Retinal pigment epithelial cell (primary cell): Measurements from ENCODE around the gene RNASE13.

Experiments used
- DNase-seq: peaks from one replicate; pipeline ENCODE4 v3.0.0-alpha.2; 2010; ENCODE audit warnings: low read depth
- H3K4me3 ChIP-seq: 2 replicates; pipeline ENCODE4 v1.5.1; 2011; ENCODE audit warnings: mild to moderate bottlenecking, low read length, control low read depth, moderate library complexity
- TF ChIP-seq, protein P1 (sequence below): conservative IDR thresholded peaks from 2 replicates; pipeline ENCODE4 v1.5.1; 2011; ENCODE audit warnings: low read depth, low read length, control low read depth, inconsistent platforms

The RNASE13 gene

DNA sequence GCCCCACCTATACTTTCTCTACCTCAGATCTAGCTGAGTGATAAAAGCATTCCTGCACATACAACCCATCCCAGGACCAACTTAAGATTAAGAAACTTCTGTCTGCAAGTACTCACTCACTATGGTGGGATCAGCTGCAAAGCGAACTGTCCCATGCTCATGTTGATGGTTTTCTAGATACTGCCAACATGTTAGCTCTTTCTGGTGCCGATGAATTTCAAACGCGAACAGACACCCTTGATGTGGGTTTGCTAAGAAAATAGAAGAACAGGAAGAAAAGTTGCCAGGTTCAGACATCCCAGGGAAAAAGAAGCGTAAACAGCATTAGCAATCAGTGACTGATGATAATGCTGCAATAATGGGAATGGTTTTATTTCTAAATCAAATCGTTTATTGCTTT, 37.0 kb downstream of the RNASE13 start:
- TF ChIP-seq, protein P1, sequence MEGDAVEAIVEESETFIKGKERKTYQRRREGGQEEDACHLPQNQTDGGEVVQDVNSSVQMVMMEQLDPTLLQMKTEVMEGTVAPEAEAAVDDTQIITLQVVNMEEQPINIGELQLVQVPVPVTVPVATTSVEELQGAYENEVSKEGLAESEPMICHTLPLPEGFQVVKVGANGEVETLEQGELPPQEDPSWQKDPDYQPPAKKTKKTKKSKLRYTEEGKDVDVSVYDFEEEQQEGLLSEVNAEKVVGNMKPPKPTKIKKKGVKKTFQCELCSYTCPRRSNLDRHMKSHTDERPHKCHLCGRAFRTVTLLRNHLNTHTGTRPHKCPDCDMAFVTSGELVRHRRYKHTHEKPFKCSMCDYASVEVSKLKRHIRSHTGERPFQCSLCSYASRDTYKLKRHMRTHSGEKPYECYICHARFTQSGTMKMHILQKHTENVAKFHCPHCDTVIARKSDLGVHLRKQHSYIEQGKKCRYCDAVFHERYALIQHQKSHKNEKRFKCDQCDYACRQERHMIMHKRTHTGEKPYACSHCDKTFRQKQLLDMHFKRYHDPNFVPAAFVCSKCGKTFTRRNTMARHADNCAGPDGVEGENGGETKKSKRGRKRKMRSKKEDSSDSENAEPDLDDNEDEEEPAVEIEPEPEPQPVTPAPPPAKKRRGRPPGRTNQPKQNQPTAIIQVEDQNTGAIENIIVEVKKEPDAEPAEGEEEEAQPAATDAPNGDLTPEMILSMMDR = no peak
- no peak overlapping the region for H3K4me3 ChIP-seq
- DNase-seq = no peak

DNA sequence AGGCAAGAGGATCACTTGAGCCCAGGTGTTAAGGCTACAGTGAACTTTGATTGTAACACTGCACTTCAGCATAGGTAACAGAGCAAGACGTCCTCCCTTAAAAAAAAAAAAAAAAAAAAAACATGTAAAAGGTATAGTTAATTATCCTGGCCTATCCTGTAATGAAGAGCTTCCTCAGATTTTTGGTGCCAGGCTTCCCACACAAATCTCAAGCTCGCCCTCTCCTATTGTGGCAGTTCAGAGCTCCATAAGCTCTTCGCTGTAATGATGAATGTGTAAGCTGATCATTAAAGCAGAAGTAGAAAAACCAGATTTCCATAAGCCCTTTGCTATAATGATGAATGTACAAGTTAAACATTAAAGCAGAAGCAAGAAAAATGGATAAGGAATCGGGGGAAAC, 37.5 kb downstream of the RNASE13 start:
- DNase-seq = no peak
- TF ChIP-seq, protein P1 = no peak
- no peak overlapping the region for H3K4me3 ChIP-seq

DNA sequence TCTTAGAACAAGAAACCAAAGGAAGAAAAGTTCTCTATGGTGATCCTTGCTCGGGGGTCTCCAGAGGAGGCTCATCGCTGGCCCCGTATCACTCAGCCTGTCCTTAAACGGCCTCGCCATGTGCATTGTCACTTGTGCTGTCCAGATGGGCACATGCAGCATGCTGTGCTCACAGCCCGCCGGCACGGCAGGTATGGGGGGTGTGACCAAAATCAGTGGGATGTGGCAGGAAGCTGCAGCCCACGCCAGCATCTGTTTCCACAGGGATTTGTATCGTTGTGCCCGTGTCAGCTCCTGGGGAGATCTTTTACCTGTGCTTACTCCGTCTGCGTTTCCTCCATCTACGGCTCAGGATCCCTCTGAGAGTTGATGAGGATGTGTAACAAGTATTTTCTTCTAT, 38.1 kb downstream of the RNASE13 start:
- TF ChIP-seq, protein P1 = no peak
- no peak for DNase-seq

DNA sequence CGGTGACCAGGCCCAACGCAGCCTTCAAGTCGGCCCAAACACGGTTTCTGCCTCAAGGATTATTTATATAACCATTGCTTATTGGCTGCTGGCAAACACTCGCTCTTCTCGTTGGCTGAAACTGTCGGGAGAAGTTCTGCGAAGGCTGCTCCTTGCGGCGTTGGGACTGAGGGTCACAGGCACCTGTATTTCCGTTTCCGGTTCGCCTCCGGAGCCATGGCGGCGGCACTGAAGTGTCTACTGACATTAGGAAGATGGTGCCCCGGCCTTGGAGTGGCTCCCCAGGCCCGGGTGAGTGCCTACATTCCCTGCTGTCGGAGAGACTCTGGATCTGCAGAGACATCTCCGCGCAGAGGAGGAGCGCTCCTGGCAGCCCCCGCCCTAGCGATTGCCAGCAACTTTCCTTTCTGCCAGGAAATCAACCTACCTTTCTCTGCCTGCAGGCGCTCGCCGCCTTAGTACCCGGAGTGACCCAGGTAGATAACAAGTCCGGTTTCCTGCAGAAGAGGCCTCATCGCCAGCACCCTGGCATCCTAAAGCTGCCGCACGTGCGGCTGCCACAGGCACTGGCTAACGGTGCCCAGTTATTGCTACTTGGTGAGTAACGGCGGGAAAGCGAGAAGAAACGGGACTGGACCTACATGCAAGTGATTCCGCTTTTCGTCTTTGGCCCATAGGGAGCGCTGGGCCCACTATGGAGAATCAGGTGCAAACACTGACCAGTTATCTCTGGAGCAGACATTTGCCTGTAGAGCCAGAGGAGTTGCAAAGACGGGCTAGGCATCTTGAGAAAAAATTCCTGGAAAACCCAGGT, 44.6 kb downstream of the RNASE13 start, which contains the start of gene METTL17:
Gene METTL17, plus strand, starts transcription at position 194 of the 814 bp plus-strand sequence. Its CDS starts 23 bp downstream, at position 217.
- DNase-seq = peak; percentile 96
- peak within 1 kb of the TSS; percentile 80 for H3K4me3 ChIP-seq
- TF ChIP-seq, protein P1 = peak; percentile 59

More for the DNA sequence above, 38.1 kb downstream of the RNASE13 start:
- H3K4me3 ChIP-seq = no peak overlapping the region

DNA sequence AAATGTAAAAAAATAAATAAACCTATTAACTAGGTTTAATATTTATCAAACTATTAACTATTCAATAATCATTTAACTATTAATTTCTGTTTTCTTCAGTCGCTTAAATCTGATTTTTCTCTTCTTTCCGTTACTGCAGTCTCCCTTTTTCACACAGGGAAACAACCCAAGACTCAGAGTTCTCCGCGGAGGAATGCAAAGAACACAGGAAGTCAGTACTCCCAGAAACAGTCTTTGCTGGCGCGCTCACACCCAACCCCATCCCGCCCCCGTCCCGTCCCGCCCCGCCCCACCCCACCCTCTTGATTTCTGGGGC, 45.2 kb downstream of the RNASE13 start:
- DNase-seq = no peak
- TF ChIP-seq, protein P1 = no peak
- H3K4me3 ChIP-seq = peak overlapping the region; percentile 30

DNA sequence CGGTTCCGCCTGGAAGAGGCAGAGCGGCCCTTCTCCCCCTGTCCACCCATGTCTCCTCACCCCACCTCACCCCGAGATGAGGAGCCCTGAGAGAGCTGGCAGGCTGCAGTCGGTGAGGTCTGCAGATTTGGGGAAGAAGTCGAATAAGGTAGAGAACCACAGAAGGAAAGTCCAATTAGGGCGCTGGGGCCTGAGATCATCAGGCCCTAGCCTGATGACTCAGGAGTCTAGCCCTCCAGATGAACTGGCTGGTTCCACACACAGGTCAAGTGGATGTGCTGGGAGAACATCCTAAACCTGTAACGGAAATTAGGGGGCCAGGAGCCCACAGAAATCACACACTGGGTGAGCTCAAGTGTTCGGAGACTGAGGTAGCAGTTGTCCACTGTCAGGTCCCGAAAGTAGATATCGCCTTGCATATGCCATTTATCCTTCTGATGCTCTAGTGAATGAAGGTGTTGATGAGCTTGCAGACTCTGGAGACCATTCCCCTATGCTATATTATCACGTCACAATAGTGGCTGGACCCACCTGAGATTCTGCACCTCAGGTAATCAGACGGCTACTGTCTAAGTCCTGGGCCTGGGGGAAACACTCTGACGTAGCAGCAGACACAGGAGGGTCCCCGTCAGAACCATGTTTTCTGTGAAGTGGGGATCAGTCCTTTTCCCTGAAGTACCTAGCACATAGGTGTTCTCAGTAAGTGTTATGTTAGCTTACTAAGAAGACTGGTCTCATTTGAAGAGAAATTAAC, 45.7 kb downstream of the RNASE13 start:
- TF ChIP-seq, protein P1 = no peak
- no peak for DNase-seq
- peak overlapping the region; percentile 30 for H3K4me3 ChIP-seq
